ENCODE results near the gene RASGRF1.

The RASGRF1 gene

GRCh38 chr15:79023546-79023890, 67.1 kb downstream of the RASGRF1 start:
- no peak overlapping the region for H3K4me3 Mint-ChIP-seq
- no peak overlapping the region for H3K27ac Mint-ChIP-seq
- H3K36me3 Mint-ChIP-seq = no peaks in the 10 kb centered on the region
- peaks cover 6% of the 10 kb centered on the region for H3K27me3 Mint-ChIP-seq
- no peaks in the 10 kb centered on the region for H3K4me1 Mint-ChIP-seq
- H3K9me3 Mint-ChIP-seq = no peaks in the 10 kb centered on the region

- Mint-ChIP-seq H3K27ac (no peak overlapping the region), H3K9me3 (no peaks in the 10 kb centered on the region), H3K36me3 (no peaks in the 10 kb centered on the region), H3K4me3 (no peak overlapping the region), H3K27me3 (no peaks in the 10 kb centered on the region), H3K4me1 (no peaks in the 10 kb centered on the region)
Observed at GRCh38 chr15:79018960-79019359, 71.6 kb downstream of the RASGRF1 start.

GRCh38 chr15:79017953-79018352, 72.6 kb downstream of the RASGRF1 start:
- Mint-ChIP-seq H3K27ac (no peak overlapping the region), H3K27me3 (no peaks in the 10 kb centered on the region), H3K4me1 (no peaks in the 10 kb centered on the region), H3K36me3 (no peaks in the 10 kb centered on the region), H3K4me3 (no peak overlapping the region), H3K9me3 (no peaks in the 10 kb centered on the region)

GRCh38 chr15:79016527-79017170, 73.9 kb downstream of the RASGRF1 start:
- Mint-ChIP-seq H3K4me3 (no peak overlapping the region), H3K4me1 (no peaks in the 10 kb centered on the region), H3K27me3 (no peaks in the 10 kb centered on the region), H3K36me3 (no peaks in the 10 kb centered on the region), H3K9me3 (no peaks in the 10 kb centered on the region), H3K27ac (no peak overlapping the region)

GRCh38 chr15:79015416-79015815, 75.2 kb downstream of the RASGRF1 start:
- no peak overlapping the region for H3K27ac Mint-ChIP-seq
- no peaks in the 10 kb centered on the region for H3K27me3 Mint-ChIP-seq
- H3K4me1 Mint-ChIP-seq = no peaks in the 10 kb centered on the region
- H3K36me3 Mint-ChIP-seq = no peaks in the 10 kb centered on the region
- no peak overlapping the region for H3K4me3 Mint-ChIP-seq
- no peaks in the 10 kb centered on the region for H3K9me3 Mint-ChIP-seq

- Mint-ChIP-seq H3K36me3 (no peaks in the 10 kb centered on the region), H3K27me3 (no peaks in the 10 kb centered on the region), H3K4me3 (no peak overlapping the region), H3K27ac (no peak overlapping the region), H3K9me3 (no peaks in the 10 kb centered on the region), H3K4me1 (no peaks in the 10 kb centered on the region)
Observed at GRCh38 chr15:79010278-79010677, 80.3 kb downstream of the RASGRF1 start.

- Mint-ChIP-seq H3K36me3 (no peaks in the 10 kb centered on the region), H3K4me3 (no peak overlapping the region), H3K27me3 (no peaks in the 10 kb centered on the region), H3K4me1 (peaks cover 6% of the 10 kb centered on the region), H3K9me3 (no peaks in the 10 kb centered on the region), H3K27ac (no peak overlapping the region)
Observed at GRCh38 chr15:79009379-79009778, 81.2 kb downstream of the RASGRF1 start.

GRCh38 chr15:79008659-79009058, 81.9 kb downstream of the RASGRF1 start:
- H3K27ac Mint-ChIP-seq = no peak overlapping the region
- H3K9me3 Mint-ChIP-seq = no peaks in the 10 kb centered on the region
- H3K27me3 Mint-ChIP-seq = no peaks in the 10 kb centered on the region
- H3K4me3 Mint-ChIP-seq = no peak overlapping the region
- H3K4me1 Mint-ChIP-seq = peaks cover 6% of the 10 kb centered on the region
- no peaks in the 10 kb centered on the region for H3K36me3 Mint-ChIP-seq

GRCh38 chr15:79007066-79007465, 83.5 kb downstream of the RASGRF1 start:
- Mint-ChIP-seq H3K27me3 (no peaks in the 10 kb centered on the region), H3K36me3 (no peaks in the 10 kb centered on the region), H3K4me3 (no peak overlapping the region), H3K9me3 (no peaks in the 10 kb centered on the region), H3K27ac (no peak overlapping the region), H3K4me1 (peaks cover 6% of the 10 kb centered on the region)

- no peaks in the 10 kb centered on the region for H3K27me3 Mint-ChIP-seq
- no peaks in the 10 kb centered on the region for H3K9me3 Mint-ChIP-seq
- no peak overlapping the region for H3K27ac Mint-ChIP-seq
- H3K36me3 Mint-ChIP-seq = no peaks in the 10 kb centered on the region
- H3K4me1 Mint-ChIP-seq = peaks cover 6% of the 10 kb centered on the region
- H3K4me3 Mint-ChIP-seq = no peak overlapping the region
Observed at GRCh38 chr15:79006071-79006470, 84.5 kb downstream of the RASGRF1 start.

- Mint-ChIP-seq H3K4me3 (no peak overlapping the region), H3K27ac (no peak overlapping the region), H3K36me3 (no peaks in the 10 kb centered on the region), H3K4me1 (peaks cover 6% of the 10 kb centered on the region), H3K27me3 (no peaks in the 10 kb centered on the region), H3K9me3 (no peaks in the 10 kb centered on the region)
Observed at GRCh38 chr15:79004336-79004735, 86.2 kb downstream of the RASGRF1 start.

- Mint-ChIP-seq H3K4me1 (peaks cover 6% of the 10 kb centered on the region), H3K9me3 (no peaks in the 10 kb centered on the region), H3K4me3 (no peak overlapping the region), H3K27me3 (no peaks in the 10 kb centered on the region), H3K36me3 (no peaks in the 10 kb centered on the region), H3K27ac (no peak overlapping the region)
Observed at GRCh38 chr15:79003896-79004295, 86.7 kb downstream of the RASGRF1 start.

GRCh38 chr15:79003301-79003700, 87.3 kb downstream of the RASGRF1 start:
- no peaks in the 10 kb centered on the region for H3K9me3 Mint-ChIP-seq
- H3K27ac Mint-ChIP-seq = no peak overlapping the region
- H3K27me3 Mint-ChIP-seq = no peaks in the 10 kb centered on the region
- H3K4me1 Mint-ChIP-seq = peaks cover 6% of the 10 kb centered on the region
- no peak overlapping the region for H3K4me3 Mint-ChIP-seq
- no peaks in the 10 kb centered on the region for H3K36me3 Mint-ChIP-seq

- Mint-ChIP-seq H3K4me1 (peaks cover 6% of the 10 kb centered on the region), H3K4me3 (no peak overlapping the region), H3K9me3 (no peaks in the 10 kb centered on the region), H3K27me3 (no peaks in the 10 kb centered on the region), H3K27ac (no peak overlapping the region), H3K36me3 (no peaks in the 10 kb centered on the region)
Observed at GRCh38 chr15:79002581-79002980, 88.0 kb downstream of the RASGRF1 start.

GRCh38 chr15:78999636-79000035, 90.9 kb downstream of the RASGRF1 start:
- H3K27me3 Mint-ChIP-seq = no peaks in the 10 kb centered on the region
- H3K9me3 Mint-ChIP-seq = no peaks in the 10 kb centered on the region
- peaks cover 3% of the 10 kb centered on the region for H3K4me1 Mint-ChIP-seq
- H3K36me3 Mint-ChIP-seq = no peaks in the 10 kb centered on the region
- H3K27ac Mint-ChIP-seq = no peak overlapping the region
- H3K4me3 Mint-ChIP-seq = no peak overlapping the region

GRCh38 chr15:78998526-78998925, 92.1 kb downstream of the RASGRF1 start:
- Mint-ChIP-seq H3K9me3 (no peaks in the 10 kb centered on the region), H3K36me3 (no peaks in the 10 kb centered on the region), H3K4me3 (no peak overlapping the region), H3K27me3 (no peaks in the 10 kb centered on the region), H3K4me1 (no peaks in the 10 kb centered on the region), H3K27ac (no peak overlapping the region)

GRCh38 chr15:78997981-78998499, 92.5 kb downstream of the RASGRF1 start:
- Mint-ChIP-seq H3K27me3 (no peaks in the 10 kb centered on the region), H3K4me1 (no peaks in the 10 kb centered on the region), H3K27ac (no peak overlapping the region), H3K9me3 (no peaks in the 10 kb centered on the region), H3K4me3 (no peak overlapping the region), H3K36me3 (no peaks in the 10 kb centered on the region)
